Tibial artery (tissue), 4 donors: Measurements from ENCODE around the gene EHD3.

Source experiments
- DNase-seq, 2 donors: peaks; one replicate each; pipeline ENCODE4 v3.0.0-alpha.2; 2019
- H3K27ac ChIP-seq, 2 donors: fragments of 200-600 bp; sonication (generic) in 1 of 2; 1 replicate in 1 of 2; 2 replicates in 1 of 2; pipeline ENCODE4 v1.5.1; 2018 to 2019; ENCODE audit warnings: mild to moderate bottlenecking in 1 of 2
- H3K27me3 ChIP-seq, 2 donors: fragments of 200-600 bp; sonication (generic) in 1 of 2; one replicate each; pipeline versions ENCODE4 v1.5.1 to v1.6.0; 2016 to 2019
- H3K36me3 ChIP-seq, 3 donors: fragments of 200-600 bp; sonication (generic) in 2 of 3; one replicate each; pipeline ENCODE4 v1.5.1; 2016 to 2019; ENCODE audit warnings: mild to moderate bottlenecking in 2 of 3
- H3K4me1 ChIP-seq, 4 donors: fragments of 200-600 bp; sonication (generic) in 2 of 4; 1 replicate in 3 of 4; 2 replicates in 1 of 4; pipeline ENCODE4 v1.5.1; 2016 to 2019
- H3K4me3 ChIP-seq, 2 donors: fragments of 200-600 bp; sonication (generic) in 1 of 2; 1 replicate in 1 of 2; 2 replicates in 1 of 2; pipeline ENCODE4 v1.5.1; 2018 to 2019; ENCODE audit warnings: mild to moderate bottlenecking in 2 of 2
- H3K9me3 ChIP-seq, 3 donors: fragments of 200-600 bp; sonication (generic) in 1 of 3; one replicate each; pipeline ENCODE4 v1.5.1; 2016 to 2019
- CTCF ChIP-seq, 2 experiments: fragments of 200-600 bp in 1 of 2; fragments of 450-650 bp in 1 of 2; IDR thresholded peaks; one replicate each; pipeline ENCODE4 v1.5.1; 2017 to 2019; ENCODE audit warnings: antibody characterized with exemption in 2 of 2, mild to moderate bottlenecking in 1 of 2, moderate library complexity in 1 of 2
- intact Hi-C: fragments of 100-400 bp; cut with DNase I; formaldehyde crosslinking; loops from one replicate; pipeline ENCODE4 v1.15.0; 2023; ENCODE audit warnings: low total_unique reads

EHD3 gene

GRCh38 chr2:31226266-31226665 lies 7.7 kb upstream of the EHD3 start:
- Histone ChIP-seq H3K36me3 (no peaks in the 10 kb centered on the region), H3K27me3 (peaks cover 0 to 9% of the 10 kb centered on the region in 2 donors), H3K4me3 (no peak overlapping the region), H3K27ac (no peak overlapping the region), H3K9me3 (no peaks in the 10 kb centered on the region), H3K4me1 (no peaks in the 10 kb centered on the region)
- intact Hi-C loops = no loop called here
- no peak for DNase-seq
- no peak for TF ChIP-seq CTCF (IDR thresholded peaks at IDR 0.05)

GRCh38 chr2:31227110-31227509 lies 6.8 kb upstream of the EHD3 start:
- Histone ChIP-seq H3K27me3 (peaks cover 0 to 7% of the 10 kb centered on the region in 2 donors), H3K4me3 (no peak overlapping the region), H3K4me1 (no peaks in the 10 kb centered on the region), H3K27ac (no peak overlapping the region), H3K9me3 (no peaks in the 10 kb centered on the region), H3K36me3 (no peaks in the 10 kb centered on the region)
- intact Hi-C loops = no loop called here
- no peak for TF ChIP-seq CTCF (IDR thresholded peaks at IDR 0.05)
- no peak for DNase-seq

GRCh38 chr2:31227711-31228125 lies 6.2 kb upstream of the EHD3 start:
- no peak for TF ChIP-seq CTCF (IDR thresholded peaks at IDR 0.05)

GRCh38 chr2:31228717-31229116 lies 5.2 kb upstream of the EHD3 start:
- H3K27me3 ChIP-seq = peaks cover 0 to 7% of the 10 kb centered on the region in 2 donors
- no peak for TF ChIP-seq CTCF (IDR thresholded peaks at IDR 0.05)
- H3K4me1 ChIP-seq = peaks cover 0 to 7% (median 4%) of the 10 kb centered on the region in 4 donors
- H3K4me3 ChIP-seq = no peak overlapping the region
- DNase-seq = no peak
- no peaks in the 10 kb centered on the region for H3K36me3 ChIP-seq
- H3K27ac ChIP-seq = no peak overlapping the region
- H3K9me3 ChIP-seq = no peaks in the 10 kb centered on the region
- intact Hi-C loops = no loop called here

More at GRCh38 chr2:31227711-31228125, 6.2 kb upstream of the EHD3 start:
- Histone ChIP-seq H3K4me1 (no peaks in the 10 kb centered on the region), H3K9me3 (no peaks in the 10 kb centered on the region), H3K36me3 (no peaks in the 10 kb centered on the region), H3K27me3 (peaks cover 0 to 7% of the 10 kb centered on the region in 2 donors), H3K27ac (no peak overlapping the region), H3K4me3 (no peak overlapping the region)
- DNase-seq = no peak
- intact Hi-C loops = no loop called here

- Histone ChIP-seq H3K36me3 (no peaks in the 10 kb centered on the region), H3K27me3 (peaks cover 0 to 3% of the 10 kb centered on the region in 2 donors), H3K4me3 (no peak overlapping the region), H3K9me3 (no peaks in the 10 kb centered on the region), H3K27ac (no peak overlapping the region), H3K4me1 (peaks cover 0 to 22% (median 15%) of the 10 kb centered on the region in 4 donors)
- intact Hi-C loops = loop anchor here (5.0 to 10.0 kb wide), 3 partner anchors 102 to 1086 kb away; partner anchors contain the start of genes LBH and YPEL5
- no peak for TF ChIP-seq CTCF (IDR thresholded peaks at IDR 0.05)
- DNase-seq = no peak
These were observed 3.2 kb upstream of the EHD3 start for GRCh38 chr2:31230751-31231150.
